ENCODE measurements around the gene LMTK2.

Gene LMTK2

DNA sequence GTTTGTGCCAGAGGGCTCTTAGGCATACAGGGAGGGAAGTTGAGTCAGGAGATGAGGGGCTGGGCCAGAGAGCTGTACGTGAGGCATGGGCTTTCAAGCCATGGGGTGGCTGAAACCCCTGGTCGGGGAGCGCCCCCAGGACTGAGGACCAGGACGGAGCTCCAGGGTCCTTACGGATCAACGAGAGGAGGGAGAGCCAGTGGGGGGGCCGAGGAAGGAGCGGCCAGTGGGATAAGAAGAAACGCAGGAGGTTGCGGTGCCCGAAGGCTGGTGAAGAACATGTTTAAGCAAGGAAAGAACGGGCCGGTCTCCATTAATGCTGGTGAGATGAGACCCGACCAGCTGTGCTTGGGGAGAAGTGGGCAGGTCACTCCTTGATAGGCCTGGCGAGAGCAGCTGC lies 61.0 kb downstream of the LMTK2 start:
- Histone ChIP-seq H3K4me1 (ENCODE audit: insufficient read depth, low read length) (no peaks in the 10 kb centered on the region), H3K9ac (ENCODE audit: low read depth, low read length) (no peak overlapping the region), H3K27me3 (ENCODE audit: insufficient read depth, low read length) (no peaks in the 10 kb centered on the region), H3K9me3 (ENCODE audit: insufficient read depth, low read depth, low read length) (no peaks in the 10 kb centered on the region), H3K27ac (ENCODE audit: low read length) (no peak overlapping the region), H3K4me3 (ENCODE audit: low read length) (no peak overlapping the region), H3K36me3 (ENCODE audit: insufficient read depth, low read depth, low read length) (peaks cover 25% of the 10 kb centered on the region)

DNA sequence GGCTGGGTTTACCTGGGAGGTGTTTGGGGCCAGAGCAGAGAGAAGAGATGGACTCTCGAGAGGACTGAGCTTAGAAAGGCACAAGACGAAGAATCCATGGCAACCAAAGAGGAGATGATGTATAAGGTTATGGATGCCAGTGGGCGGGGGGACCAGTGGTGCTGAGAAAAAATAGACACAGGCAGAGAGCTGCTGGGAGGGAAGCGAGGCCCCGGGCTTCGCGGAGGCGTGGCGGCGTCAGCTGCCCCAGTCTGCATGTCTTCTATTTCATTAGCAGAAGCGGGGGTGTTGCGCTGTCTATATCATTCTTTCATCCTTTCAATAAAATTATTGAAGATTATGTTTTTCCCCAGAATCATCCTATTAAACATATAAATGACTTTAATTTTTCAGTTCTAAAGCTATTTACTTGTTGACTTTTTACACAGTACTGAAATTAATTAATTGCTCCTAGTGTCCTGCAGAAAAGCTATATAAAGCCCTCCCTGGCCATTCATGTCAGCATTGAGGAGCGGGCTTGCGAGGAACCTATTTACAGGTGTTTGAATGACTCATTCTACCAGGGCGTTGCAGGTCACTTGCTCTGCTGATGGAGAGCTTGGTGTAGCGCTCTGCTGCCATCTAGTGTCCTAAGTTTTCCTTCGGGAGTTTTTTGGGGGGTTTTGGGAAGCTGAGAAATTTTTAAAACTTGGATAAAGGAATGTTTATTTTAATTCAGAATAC lies 61.7 kb downstream of the LMTK2 start:
- Histone ChIP-seq H3K9me3 (ENCODE audit: insufficient read depth, low read depth, low read length) (no peaks in the 10 kb centered on the region), H3K4me1 (ENCODE audit: insufficient read depth, low read length) (no peaks in the 10 kb centered on the region), H3K9ac (ENCODE audit: low read depth, low read length) (no peak overlapping the region), H3K4me3 (ENCODE audit: low read length) (no peak overlapping the region), H3K27ac (ENCODE audit: low read length) (no peak overlapping the region), H3K27me3 (ENCODE audit: insufficient read depth, low read length) (no peaks in the 10 kb centered on the region), H3K36me3 (ENCODE audit: insufficient read depth, low read depth, low read length) (peaks cover 31% of the 10 kb centered on the region)

DNA sequence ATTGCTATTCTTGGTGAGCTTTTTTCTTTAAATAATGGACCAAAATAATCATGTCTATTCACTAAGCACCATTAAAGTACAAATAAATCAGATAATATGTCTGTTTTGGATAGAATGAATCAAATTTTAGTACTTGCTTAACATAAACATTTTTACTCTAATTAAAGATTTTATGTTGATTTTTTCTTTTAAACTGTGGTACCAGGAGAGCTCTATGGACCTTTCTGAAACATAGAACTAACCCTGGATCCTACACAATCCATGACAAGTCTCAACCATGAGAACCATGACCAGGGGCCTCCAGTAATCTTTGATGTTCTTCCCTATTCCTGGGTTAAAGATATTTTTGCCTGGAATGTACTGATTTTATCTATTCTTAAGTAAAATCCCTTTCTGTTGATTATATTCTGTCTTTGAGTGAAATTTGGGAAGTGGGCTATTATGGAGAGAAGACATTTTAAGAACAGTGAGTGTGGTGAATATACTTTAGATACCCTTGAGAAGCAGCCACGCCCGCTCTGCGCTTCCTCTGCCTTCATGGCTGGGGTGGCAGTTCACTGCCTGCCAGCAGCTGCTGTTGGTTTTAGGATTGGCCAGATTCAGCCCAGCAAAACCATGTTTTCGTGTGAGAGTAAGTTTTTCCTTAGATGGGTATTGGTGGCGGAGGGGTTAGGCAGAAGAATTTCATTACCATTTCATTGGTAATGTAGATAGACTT lies 62.4 kb downstream of the LMTK2 start:
- peaks cover 31% of the 10 kb centered on the region for H3K36me3 ChIP-seq (ENCODE audit: insufficient read depth, low read depth, low read length)

DNA sequence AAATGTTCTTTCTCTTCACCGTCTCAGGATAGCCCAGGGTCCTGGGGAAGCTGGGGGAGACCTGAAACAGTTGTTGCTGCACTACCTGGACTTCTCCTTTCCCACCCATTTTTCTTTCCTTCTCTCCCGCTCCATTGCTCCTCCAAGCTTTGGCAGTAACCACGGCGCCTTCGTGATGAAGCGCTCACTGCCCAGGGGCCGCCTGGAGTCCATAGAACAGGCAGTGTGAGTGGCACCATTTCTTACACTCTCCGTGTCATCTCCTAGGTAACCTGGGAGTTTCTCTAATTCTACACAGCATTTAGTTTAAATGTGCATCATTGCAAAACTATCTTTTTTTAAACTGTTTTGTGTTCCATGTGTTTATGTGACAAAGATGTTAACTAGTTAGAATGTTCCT lies 64.3 kb downstream of the LMTK2 start:
- no peaks in the 10 kb centered on the region for H3K4me1 ChIP-seq (ENCODE audit: insufficient read depth, low read length)
- no peaks in the 10 kb centered on the region for H3K9me3 ChIP-seq (ENCODE audit: insufficient read depth, low read depth, low read length)
- no peak overlapping the region for H3K9ac ChIP-seq (ENCODE audit: low read depth, low read length)

More for the DNA sequence above, 62.4 kb downstream of the LMTK2 start:
- H3K9ac ChIP-seq (ENCODE audit: low read depth, low read length) = no peak overlapping the region
- H3K9me3 ChIP-seq (ENCODE audit: insufficient read depth, low read depth, low read length) = no peaks in the 10 kb centered on the region
- no peaks in the 10 kb centered on the region for H3K27me3 ChIP-seq (ENCODE audit: insufficient read depth, low read length)
- H3K27ac ChIP-seq (ENCODE audit: low read length) = no peak overlapping the region
- no peaks in the 10 kb centered on the region for H3K4me1 ChIP-seq (ENCODE audit: insufficient read depth, low read length)
- no peak overlapping the region for H3K4me3 ChIP-seq (ENCODE audit: low read length)

DNA sequence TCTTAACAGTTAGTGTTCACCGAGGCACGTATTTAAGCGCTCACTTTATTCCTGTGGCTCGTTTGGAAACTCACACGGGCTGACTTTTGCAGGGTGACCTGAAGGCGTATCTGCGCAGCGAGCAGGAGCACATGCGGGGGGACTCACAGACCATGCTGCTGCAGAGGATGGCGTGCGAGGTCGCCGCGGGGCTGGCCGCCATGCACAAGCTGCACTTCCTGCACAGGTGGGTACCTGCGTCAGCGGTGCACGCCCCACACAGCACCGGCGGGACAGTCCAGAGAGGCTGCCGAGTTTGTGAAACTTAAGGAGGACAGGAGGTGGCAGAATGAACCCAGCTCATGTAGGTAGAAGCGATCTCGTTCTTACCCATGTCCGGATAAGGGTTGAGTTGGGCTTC lies 64.8 kb downstream of the LMTK2 start:
- Histone ChIP-seq H3K27ac (ENCODE audit: low read length) (no peak overlapping the region), H3K9ac (ENCODE audit: low read depth, low read length) (no peak overlapping the region), H3K36me3 (ENCODE audit: insufficient read depth, low read depth, low read length) (peaks cover 51% of the 10 kb centered on the region), H3K4me1 (ENCODE audit: insufficient read depth, low read length) (no peaks in the 10 kb centered on the region), H3K27me3 (ENCODE audit: insufficient read depth, low read length) (no peaks in the 10 kb centered on the region), H3K4me3 (ENCODE audit: low read length) (no peak overlapping the region), H3K9me3 (ENCODE audit: insufficient read depth, low read depth, low read length) (no peaks in the 10 kb centered on the region)

More for the DNA sequence above, 64.3 kb downstream of the LMTK2 start:
- H3K27ac ChIP-seq (ENCODE audit: low read length) = no peak overlapping the region
- H3K27me3 ChIP-seq (ENCODE audit: insufficient read depth, low read length) = no peaks in the 10 kb centered on the region
- peaks cover 48% of the 10 kb centered on the region for H3K36me3 ChIP-seq (ENCODE audit: insufficient read depth, low read depth, low read length)
- H3K4me3 ChIP-seq (ENCODE audit: low read length) = no peak overlapping the region

DNA sequence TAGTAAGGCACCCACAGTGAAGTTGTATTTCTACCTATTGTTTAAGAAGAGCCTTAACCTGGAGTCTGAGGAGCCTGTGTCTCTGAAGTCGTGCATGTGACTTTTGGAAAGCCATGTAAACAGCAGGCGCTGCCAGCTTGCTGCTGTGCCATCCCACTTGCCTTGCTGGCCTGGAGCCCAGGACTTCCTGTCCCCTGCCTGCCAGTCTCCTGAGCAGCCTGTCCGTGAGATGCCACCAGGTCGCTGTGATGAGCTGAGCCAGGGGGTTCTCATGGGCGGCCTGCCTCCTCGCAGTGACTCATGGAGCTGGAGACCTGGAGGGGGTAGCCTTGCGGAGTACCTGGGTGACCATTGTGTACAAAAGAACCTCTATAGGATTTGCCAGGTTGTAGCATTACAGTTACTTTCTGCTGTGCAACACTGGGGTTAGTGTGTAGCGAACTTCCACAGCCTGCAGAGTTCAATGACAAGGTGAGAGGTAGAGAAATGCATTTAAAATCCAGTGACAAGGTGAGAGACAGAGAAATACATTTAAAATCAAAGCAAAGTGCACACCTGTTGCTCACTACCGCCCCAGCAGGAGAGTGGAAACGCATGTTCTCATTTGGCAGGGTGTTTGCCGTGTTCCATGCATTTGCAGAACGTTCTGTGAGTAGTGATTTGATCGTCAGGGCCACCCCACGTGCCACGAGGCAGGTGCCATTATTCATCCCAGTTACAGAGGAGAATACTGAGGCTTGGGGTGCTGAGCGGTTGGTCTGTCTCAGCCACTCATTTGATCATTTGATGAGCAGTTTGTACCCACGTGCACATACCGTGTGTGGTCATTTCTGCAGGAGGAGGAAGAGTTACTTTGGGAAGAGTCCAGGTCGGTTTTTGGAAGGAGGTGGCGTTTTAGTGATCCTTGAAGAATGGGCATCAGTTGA lies 67.9 kb downstream of the LMTK2 start:
- Histone ChIP-seq H3K4me3 (ENCODE audit: low read length) (no peak overlapping the region), H3K27ac (ENCODE audit: low read length) (no peak overlapping the region), H3K36me3 (ENCODE audit: insufficient read depth, low read depth, low read length) (peaks cover 50% of the 10 kb centered on the region), H3K9ac (ENCODE audit: low read depth, low read length) (no peak overlapping the region), H3K9me3 (ENCODE audit: insufficient read depth, low read depth, low read length) (no peaks in the 10 kb centered on the region), H3K4me1 (ENCODE audit: insufficient read depth, low read length) (0 out of 2 replicates have a peak, but pooled peaks cover 4% of the 10 kb centered on the region), H3K27me3 (ENCODE audit: insufficient read depth, low read length) (no peaks in the 10 kb centered on the region)

DNA sequence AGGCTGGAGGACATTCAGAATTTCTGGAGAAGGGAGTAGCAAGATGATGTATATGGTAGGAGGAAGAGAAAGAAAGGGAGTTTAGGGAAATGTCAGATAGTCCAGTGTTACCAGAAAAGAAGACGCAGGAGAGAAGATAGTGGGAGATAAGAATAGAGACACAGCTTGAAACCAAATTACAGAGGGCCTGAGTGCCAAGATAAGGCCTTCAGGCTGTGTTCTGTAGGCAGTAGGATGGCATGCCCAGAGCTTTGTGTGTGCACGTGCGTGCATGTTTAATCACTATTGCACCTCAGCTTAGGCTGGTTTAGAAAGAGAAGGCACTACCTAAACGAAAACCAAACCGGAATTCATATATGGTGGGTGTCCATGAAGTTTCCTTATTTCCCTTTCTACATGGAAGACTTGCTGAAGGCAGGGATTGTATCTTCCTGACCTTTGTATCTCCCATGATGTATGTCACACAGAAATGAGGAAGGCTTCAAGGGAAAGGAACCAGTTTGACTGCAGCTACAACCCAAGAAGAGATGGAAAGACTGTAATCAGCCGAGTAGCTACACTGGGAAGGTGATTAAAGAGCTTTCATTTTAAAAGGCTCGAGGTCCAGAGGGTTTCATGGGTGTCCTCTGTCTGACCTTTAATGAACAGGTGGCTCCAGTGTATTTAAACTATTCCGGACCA lies 68.7 kb downstream of the LMTK2 start:
- no peaks in the 10 kb centered on the region for H3K27me3 ChIP-seq (ENCODE audit: insufficient read depth, low read length)
- H3K36me3 ChIP-seq (ENCODE audit: insufficient read depth, low read depth, low read length) = peaks cover 51% of the 10 kb centered on the region
- 0 out of 2 replicates have a peak, but pooled peaks cover 4% of the 10 kb centered on the region for H3K4me1 ChIP-seq (ENCODE audit: insufficient read depth, low read length)
- no peak overlapping the region for H3K9ac ChIP-seq (ENCODE audit: low read depth, low read length)
- H3K9me3 ChIP-seq (ENCODE audit: insufficient read depth, low read depth, low read length) = no peaks in the 10 kb centered on the region
- no peak overlapping the region for H3K4me3 ChIP-seq (ENCODE audit: low read length)
- no peak overlapping the region for H3K27ac ChIP-seq (ENCODE audit: low read length)

DNA sequence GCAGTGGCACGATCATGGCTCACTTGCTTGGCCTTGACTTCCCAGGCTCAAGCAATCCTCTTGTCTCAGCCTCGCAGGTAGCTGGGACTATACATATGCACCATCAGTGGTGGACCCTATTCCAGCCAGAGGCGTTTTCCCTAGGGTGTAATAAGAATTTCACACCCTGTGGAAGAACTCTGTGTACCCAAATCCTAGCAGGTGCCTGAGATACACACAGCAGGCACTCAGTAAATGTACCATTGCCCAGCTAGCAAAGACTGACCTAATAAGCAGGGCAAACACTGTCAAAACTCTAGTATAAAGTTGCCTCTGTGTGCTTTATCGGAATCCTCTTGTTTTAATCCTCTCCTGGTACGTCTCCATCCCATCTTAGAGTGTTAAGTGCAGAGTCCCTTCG lies 70.9 kb downstream of the LMTK2 start:
- Histone ChIP-seq H3K9ac (ENCODE audit: low read depth, low read length) (no peak overlapping the region), H3K36me3 (ENCODE audit: insufficient read depth, low read depth, low read length) (peaks cover 31% of the 10 kb centered on the region), H3K27ac (ENCODE audit: low read length) (no peak overlapping the region), H3K4me3 (ENCODE audit: low read length) (no peak overlapping the region), H3K4me1 (ENCODE audit: insufficient read depth, low read length) (peaks cover 8% of the 10 kb centered on the region; the same call in 1 of the 2 replicates), H3K9me3 (ENCODE audit: insufficient read depth, low read depth, low read length) (no peaks in the 10 kb centered on the region), H3K27me3 (ENCODE audit: insufficient read depth, low read length) (no peaks in the 10 kb centered on the region)

DNA sequence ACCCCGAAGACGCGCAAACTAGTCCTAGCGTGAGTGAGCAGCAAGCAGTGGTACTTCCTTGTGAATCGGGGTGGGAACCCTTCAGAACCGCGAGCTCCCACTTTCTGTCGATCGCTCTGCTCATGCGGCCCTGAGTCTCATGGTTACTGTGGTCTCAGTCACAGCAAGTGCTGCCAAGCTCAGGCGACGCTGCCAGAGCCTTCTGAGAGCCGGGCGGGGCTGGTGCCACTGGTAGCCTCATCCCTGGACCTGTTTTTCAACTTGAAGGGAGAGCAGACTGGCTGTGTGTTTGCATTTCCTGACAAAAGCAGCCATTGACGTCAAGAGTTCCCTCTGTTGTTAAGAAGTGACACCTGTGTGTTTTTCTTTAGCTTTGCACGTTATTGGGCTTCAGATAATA lies 71.7 kb downstream of the LMTK2 start:
- H3K9ac ChIP-seq (ENCODE audit: low read depth, low read length) = no peak overlapping the region
- no peak overlapping the region for H3K27ac ChIP-seq (ENCODE audit: low read length)
- H3K9me3 ChIP-seq (ENCODE audit: insufficient read depth, low read depth, low read length) = no peaks in the 10 kb centered on the region
- no peaks in the 10 kb centered on the region for H3K27me3 ChIP-seq (ENCODE audit: insufficient read depth, low read length)
- H3K36me3 ChIP-seq (ENCODE audit: insufficient read depth, low read depth, low read length) = peaks cover 25% of the 10 kb centered on the region
- H3K4me3 ChIP-seq (ENCODE audit: low read length) = no peak overlapping the region
- H3K4me1 ChIP-seq (ENCODE audit: insufficient read depth, low read length) = peaks cover 14% of the 10 kb centered on the region; the same call in 1 of the 2 replicates

DNA sequence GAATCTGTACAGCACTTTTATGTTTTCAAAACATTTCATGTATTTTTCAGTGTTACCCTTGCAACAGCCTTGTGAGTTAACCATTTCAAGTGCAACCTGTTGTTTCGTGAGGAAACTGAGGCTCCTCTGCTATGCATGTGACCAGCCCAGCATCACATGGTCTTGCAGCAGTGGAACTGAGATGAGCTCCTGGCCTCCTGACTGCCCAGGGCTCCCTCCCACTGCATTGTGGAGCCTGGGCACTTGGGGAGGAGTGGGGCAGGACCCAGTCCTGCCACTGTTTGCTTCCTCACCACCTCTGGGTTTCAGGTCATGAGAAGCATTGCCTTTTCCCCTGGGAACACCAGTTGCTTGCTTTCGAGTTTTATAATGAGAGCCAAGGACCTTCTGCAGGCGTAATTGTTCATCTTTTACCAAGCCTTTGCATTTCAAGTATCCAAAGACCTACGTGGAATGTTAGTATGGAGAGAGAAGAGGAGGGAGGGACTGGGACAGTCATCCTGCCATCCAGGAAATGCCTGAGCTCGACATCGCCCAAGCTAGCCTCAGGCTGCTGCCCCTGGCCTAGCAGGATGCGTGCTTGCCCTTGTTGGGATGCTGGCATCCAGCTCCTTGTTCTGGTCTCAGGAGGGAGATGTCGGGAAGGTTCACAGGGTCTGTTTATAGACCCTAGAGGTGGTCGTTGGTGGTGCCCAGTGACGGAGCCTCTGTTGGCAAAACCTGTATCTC lies 72.3 kb downstream of the LMTK2 start:
- no peak overlapping the region for H3K27ac ChIP-seq (ENCODE audit: low read length)
- no peaks in the 10 kb centered on the region for H3K9me3 ChIP-seq (ENCODE audit: insufficient read depth, low read depth, low read length)
- no peak overlapping the region for H3K4me3 ChIP-seq (ENCODE audit: low read length)
- H3K4me1 ChIP-seq (ENCODE audit: insufficient read depth, low read length) = peaks cover 14% of the 10 kb centered on the region; the same call in 1 of the 2 replicates
- H3K36me3 ChIP-seq (ENCODE audit: insufficient read depth, low read depth, low read length) = peaks cover 25% of the 10 kb centered on the region
- no peak overlapping the region for H3K9ac ChIP-seq (ENCODE audit: low read depth, low read length)
- H3K27me3 ChIP-seq (ENCODE audit: insufficient read depth, low read length) = no peaks in the 10 kb centered on the region
